ENCODE data around the gene ENTPD1. TPM values are rescaled to one million over a fixed set of nuclear protein-coding genes. Genes with fewer than 3 reads are reported as not detected.

The ENTPD1 gene
- 16.0 and 24.0 TPM in 2 replicates for total RNA-seq

GRCh38 chr10:95756041-95756761 lies at the start of gene ENTPD1:
TSS of gene ENTPD1 (plus strand) at chr10:95756163. CDS start at chr10:95756240, 77 bp downstream.

DNA sequence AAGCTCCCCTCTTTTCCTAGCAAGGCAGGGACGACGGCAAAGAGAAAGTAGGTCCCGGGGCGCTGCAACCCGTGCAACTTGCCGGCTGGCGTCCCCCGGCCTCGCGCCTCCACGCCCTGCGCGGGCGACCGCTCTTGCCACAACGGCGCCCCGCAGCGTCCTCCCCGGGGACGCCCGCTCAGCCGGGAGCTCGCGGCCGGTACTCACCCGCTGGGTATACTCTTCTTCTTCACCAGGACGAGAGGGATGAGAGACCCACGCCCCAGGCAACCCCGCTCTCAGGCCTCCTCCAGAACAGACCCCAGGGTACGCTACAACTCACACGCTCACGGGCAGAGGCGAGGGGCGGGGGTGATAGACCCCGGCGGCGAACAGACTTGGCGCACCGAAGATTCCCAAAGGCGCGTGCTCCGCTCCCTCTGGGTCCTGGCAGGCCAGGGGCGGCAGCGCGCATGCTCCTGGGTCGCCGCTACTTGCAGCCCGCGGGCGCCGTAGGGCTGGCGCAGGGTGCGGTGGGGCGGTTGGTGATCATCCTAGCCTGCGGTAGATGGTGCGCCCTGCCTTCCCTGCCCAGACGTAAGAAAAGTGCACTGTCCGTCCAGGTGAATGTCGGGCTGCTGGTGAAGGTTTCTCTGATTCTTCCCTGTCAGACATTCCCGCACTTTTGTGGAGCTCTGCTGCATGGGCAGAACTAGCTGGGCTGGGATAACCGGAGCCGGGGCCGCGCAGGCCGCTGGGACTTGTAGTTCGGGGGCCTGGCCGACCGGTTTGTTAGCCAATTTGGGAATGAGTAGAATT lies 151.7 kb downstream of the ENTPD1 start, which contains the start of gene CC2D2B:
TSS of gene CC2D2B (plus strand) at position 520 of the 798 bp plus-strand sequence. CDS start 3,349 bp downstream, outside the sequence.

Other genes starting within 250 kb of the ENTPD1 start
- 0.32 and 1.5 TPM in 2 replicates for gene SORBS1, start 194.8 kb upstream of the ENTPD1 start, total RNA-seq
- 97.4 and 134 TPM in 2 replicates for gene ALDH18A1, start 99.5 kb upstream of the ENTPD1 start, total RNA-seq
- 23.7 and 27.5 TPM in 2 replicates for gene TCTN3, start 62.2 kb upstream of the ENTPD1 start, total RNA-seq
- 0.32 TPM in 1 of 2 replicates, not detected in the other for gene CC2D2B, start 151.8 kb downstream of the ENTPD1 start, total RNA-seq